GM19193 (cell line): ENCODE measurements around the gene PAX4.
A peak's percentile ranks its signal among the peaks of the same experiment; 100 is the strongest.

ENCODE experiments used
- POLR2A ChIP-seq: IDR thresholded peaks from 4 replicates; pipeline ENCODE4 v1.6.1; 2011; ENCODE audit not compliant: insufficient read depth, insufficient read length; ENCODE audit errors: extremely low read depth

Gene PAX4, protein sequence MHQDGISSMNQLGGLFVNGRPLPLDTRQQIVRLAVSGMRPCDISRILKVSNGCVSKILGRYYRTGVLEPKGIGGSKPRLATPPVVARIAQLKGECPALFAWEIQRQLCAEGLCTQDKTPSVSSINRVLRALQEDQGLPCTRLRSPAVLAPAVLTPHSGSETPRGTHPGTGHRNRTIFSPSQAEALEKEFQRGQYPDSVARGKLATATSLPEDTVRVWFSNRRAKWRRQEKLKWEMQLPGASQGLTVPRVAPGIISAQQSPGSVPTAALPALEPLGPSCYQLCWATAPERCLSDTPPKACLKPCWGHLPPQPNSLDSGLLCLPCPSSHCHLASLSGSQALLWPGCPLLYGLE

GRCh38 chr7:127618042-127618441 lies at the start of gene PAX4:
TSS of gene PAX4 (minus strand) at chr7:127618142. CDS start at chr7:127615928, 2,214 bp downstream.
- no peak for TF ChIP-seq POLR2A

DNA sequence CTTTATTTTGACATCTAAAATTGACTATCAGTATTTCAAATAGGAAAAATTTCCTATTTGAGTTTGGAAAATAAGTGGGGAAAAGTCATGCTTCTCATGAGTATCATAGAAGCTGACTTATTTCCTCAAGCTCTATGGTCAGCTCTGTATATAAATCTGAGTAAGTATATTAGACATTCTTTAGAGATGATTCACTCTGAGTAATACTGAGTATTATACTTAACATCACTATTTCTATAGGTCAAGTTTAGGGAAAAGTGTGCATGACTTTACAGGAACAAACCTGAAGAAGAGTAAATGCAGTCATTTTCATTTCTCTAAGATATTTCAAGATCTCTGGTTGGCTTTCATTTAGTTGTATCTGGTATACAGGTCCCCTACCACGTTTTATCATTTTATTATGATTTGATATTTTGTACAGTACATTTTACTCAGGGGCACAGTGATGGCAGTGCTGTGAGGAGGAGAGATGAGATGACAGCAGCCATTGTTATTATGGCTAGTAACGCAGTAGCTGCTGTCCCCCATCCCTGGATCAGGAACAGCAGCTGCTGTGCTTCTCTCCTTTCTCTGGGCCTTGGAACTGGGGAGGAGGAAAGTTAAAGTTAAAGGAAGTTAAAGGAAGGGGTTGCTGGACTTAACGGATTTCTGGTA lies 49.2 kb upstream of the PAX4 start:
- no peak for TF ChIP-seq POLR2A

- TF ChIP-seq POLR2A: no peak
These were observed 48.7 kb upstream of the PAX4 start for GRCh38 chr7:127666602-127667001.

DNA sequence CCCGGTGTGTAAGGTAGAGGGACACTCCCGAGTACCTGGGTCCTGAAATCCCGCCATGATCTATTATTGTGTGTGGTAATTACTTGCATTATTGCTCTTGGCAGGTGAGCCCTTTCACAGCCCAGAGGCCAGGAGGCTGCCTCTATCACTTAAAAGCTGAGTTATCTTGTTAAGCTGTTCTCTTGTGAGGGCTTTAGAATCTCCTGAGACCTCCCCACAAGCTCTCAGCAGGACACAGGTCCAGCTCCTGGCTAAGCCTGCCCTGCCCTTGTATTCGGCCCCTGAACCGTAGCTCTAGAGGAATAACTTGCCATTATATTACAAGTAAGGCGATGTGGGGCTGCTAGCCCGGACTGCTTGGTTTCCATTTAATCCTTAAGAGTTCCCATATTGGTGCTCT lies 48.0 kb upstream of the PAX4 start:
- TF ChIP-seq POLR2A: no peak

DNA sequence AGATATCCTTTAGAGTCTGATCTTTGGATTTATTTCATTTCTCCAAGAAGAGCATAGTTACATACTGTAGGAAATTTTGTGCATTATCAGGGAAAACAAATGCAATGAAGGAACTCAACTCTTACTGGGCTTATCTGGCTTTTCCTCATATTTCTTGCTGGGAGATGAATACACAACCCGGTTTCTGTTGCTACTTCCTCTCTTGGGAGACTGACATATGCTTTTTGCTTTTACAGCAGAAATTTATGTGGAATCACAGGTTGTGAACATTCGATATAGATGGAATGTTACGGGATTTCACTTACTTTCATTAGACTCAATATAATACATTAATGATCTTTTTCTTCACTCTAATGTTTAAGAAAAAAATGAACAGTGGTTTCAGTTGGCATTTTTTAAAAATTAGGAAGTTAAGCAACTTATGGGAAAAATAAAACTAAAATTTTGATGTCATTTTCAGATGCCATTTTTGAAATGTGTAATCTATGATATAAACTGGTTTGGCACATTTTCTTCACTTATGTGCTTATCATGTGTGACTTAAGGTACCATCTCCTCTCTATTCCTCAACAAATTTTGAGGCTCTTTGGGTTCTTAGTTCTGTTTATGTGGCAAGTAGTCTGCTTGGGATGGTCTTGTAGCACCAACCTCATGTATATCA lies 41.2 kb upstream of the PAX4 start:
- no peak for TF ChIP-seq POLR2A

DNA sequence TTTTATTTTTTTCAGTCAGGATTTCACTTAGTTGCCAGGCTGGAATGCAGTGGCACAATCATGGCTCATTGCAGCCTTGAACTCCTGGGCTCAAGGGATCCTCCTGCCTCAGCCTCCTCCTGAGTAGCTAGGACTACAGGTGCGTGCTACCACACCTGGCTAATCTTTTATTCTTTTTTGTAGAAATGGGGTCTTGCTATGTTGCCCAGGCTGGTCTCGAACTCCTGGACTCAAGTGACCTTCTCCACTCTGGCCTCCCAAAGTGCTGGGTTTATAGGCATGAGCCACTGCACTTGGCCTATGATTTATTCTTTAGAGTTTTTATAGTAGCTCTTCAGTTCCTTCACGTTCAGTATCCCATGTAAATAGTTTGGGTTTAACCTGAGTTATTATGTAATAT lies 39.6 kb upstream of the PAX4 start:
- TF ChIP-seq POLR2A: no peak

DNA sequence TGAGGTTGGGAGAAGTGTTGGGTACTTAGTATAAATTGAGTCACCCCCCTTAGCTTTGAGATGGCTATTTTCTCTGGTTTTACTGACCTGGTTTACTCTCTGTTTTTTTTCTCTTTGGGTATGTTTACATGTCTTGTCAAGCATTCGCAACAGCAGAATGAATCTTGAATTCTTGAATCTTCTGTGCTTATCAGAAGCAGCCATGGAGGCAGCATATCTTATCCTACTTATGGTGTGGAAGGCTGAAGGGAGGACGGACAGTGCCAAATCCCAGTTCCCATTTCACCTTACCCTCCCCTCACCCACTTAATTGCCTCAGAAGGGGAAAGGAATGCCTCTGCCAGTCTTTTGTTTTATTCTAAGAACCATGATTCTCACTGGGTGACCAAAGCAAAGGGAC lies 37.8 kb upstream of the PAX4 start:
- no peak for TF ChIP-seq POLR2A

DNA sequence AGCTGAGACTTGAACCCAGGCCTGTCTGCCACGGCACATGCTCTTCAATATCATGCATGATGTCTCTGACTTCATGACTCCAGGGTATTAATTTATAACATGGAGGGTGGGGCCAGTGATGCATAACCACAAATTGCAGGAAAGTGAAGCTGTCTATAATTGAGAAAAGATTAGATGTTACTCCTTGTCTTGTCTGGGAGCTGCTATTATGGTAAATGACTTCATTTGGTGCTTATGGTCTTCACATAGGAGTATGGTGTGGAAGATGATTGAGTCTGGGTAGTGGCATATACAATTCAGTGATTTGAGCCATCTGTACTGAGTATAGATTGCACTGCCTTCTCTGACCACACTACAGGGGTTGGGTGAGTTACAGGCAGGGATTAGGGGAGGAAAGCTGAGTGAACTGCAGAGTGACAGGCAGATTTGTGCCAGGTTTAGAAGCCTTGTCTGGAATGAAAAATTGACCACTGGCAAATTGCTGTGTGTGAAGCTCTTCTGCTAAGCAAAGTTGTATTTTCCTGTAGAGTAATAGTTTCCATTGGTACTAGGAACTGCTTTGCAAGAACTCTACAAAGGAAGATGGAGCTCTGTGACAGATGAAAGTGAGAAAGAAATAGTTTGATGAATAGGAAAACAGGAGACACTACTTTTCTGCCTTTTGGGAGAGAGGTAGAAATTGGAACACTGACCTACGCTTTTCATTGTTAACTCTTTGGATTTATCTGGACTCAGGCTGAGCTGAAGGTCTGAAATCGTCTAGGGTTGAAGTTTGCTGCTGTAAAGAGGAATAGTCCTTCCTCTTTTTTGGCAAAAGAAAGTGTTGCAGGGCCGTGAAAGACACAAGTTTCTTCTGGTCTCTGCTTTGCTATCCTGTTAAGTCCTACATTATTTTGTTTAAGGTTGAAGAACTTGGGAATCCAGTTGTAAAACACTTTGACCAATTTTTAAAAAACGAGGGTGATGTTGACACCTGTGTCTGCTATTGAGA lies 36.8 kb upstream of the PAX4 start:
- TF ChIP-seq POLR2A: no peak

- no peak for TF ChIP-seq POLR2A
These were observed 35.5 kb upstream of the PAX4 start for GRCh38 chr7:127653396-127653795.

- TF ChIP-seq POLR2A: no peak
These were observed 34.6 kb upstream of the PAX4 start for GRCh38 chr7:127652333-127653248.

GRCh38 chr7:127651556-127652332 lies 33.8 kb upstream of the PAX4 start, which contains the start of gene SND1:
TSS of gene SND1 (plus strand) at chr7:127652194. CDS start at chr7:127652374, 180 bp downstream.
- peak; percentile 94 for TF ChIP-seq POLR2A

DNA sequence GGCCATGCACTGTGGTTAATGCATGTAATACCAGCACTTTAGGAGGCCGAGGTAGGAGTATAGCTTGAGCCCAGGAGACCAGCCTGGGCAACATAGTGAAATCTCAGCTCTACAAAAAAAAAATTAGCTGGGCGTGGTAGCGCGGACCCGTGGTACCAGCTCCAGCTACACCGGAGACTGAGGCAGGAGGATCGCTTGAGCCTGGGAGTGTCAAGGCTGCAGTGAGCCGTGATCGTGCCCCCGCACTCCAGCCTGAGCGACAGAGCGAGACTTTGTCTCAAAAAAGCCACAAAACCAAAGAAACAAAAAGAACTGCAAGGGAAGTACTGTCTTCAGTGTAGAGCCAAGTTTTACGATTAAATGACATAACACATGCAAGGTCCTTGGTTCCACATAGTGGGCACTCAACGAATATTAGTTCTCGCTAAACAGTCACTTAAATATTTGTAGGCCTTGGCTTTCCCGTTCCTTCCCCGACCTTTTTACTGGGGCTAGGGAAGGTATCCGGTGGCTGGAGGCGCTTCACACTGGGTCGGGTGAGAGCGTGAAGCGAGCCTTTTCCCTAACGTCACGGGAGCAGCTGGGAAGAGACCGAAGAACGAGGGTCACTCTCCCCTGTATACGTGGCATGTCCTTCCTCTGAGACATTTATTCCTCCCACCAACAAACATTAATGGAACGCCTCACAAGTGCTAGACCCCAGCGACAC lies 33.1 kb upstream of the PAX4 start:
- TF ChIP-seq POLR2A: no peak
